IMR-90 (cell line): ENCODE results near the gene PTPN21. TPM values are rescaled to one million over a fixed set of nuclear protein-coding genes. Genes with fewer than 3 reads are reported as not detected.

Experiments used
- ATAC-seq: fragments of 200-7000 bp; cut with Tn5 transposase; 2 replicates; pipeline ENCODE4 v1.9.1; 2020; ENCODE audit warnings: low read depth, mild to moderate bottlenecking, moderate library complexity
- BruUV-seq: library from RNA; stranded (reverse); fragments of 400-500 nt; replicated peaks from 2 replicates; lab custom pipeline; 2021; lab: Mats Ljungman, UMichigan
- CTCF ChIA-PET: fragments of 300-600 bp; formaldehyde crosslinking; extraction: SDS; loops from one replicate; lab custom pipeline; 2021; ENCODE audit warnings: antibody characterized with exemption; lab: Yijun Ruan, JAX
- POLR2A ChIA-PET: fragments of 300-600 bp; sonication (Branson Sonifier 250); formaldehyde crosslinking; loops from one replicate; lab custom pipeline; 2022; ENCODE audit warnings: antibody characterized with exemption; ENCODE audit not compliant: unreplicated experiment; lab: Charles Lee
- DNase-seq: peaks from one replicate; pipeline ENCODE4 v3.0.0; 2013
- H2AFZ ChIP-seq: replicated peaks from 2 replicates; pipeline ENCODE3; 2013; ENCODE audit warnings: low read length, mild to moderate bottlenecking; ENCODE audit not compliant: poor library complexity
- H2AK5ac ChIP-seq: 2 replicates; pipeline ENCODE4 v1.6.1; 2013; ENCODE audit warnings: low read depth, low read length, inconsistent platforms
- H2AK9ac ChIP-seq: replicated peaks from 2 replicates; pipeline ENCODE3; 2013; ENCODE audit warnings: mild to moderate bottlenecking, low read depth, low read length, moderate library complexity; ENCODE audit not compliant: poor library complexity
- H2BK120ac ChIP-seq: 2 replicates; pipeline ENCODE4 v1.6.1; 2013; ENCODE audit warnings: low read depth, low read length, inconsistent platforms
- H2BK15ac ChIP-seq: 3 replicates; pipeline ENCODE4 v1.6.1; 2013; ENCODE audit warnings: low read depth, low read length, inconsistent platforms
- H2BK20ac ChIP-seq: 2 replicates; pipeline ENCODE4 v1.6.1; 2013; ENCODE audit warnings: low read depth, mild to moderate bottlenecking, inconsistent platforms, low read length, moderate library complexity
- H2BK5ac ChIP-seq: 2 replicates; pipeline ENCODE4 v1.6.1; 2013; ENCODE audit warnings: mild to moderate bottlenecking, low read depth, low read length, inconsistent platforms; ENCODE audit not compliant: poor library complexity, severe bottlenecking
- H3K14ac ChIP-seq: replicated peaks from 2 replicates; pipeline ENCODE4 v1.6.1; 2013; ENCODE audit warnings: low read depth, low read length, inconsistent platforms
- H3K18ac ChIP-seq: 2 replicates; pipeline ENCODE4 v1.6.1; 2013; ENCODE audit warnings: low read depth, low read length, control low read depth
- H3K23ac ChIP-seq: 2 replicates; pipeline ENCODE4 v1.6.1; 2013; ENCODE audit warnings: low read depth, low read length, inconsistent platforms
- H3K27ac ChIP-seq: 2 replicates; pipeline ENCODE4 v1.5.1; 2013; ENCODE audit warnings: mild to moderate bottlenecking, control low read depth, low read length; ENCODE audit not compliant: insufficient read depth
- H3K27me3 ChIP-seq: 2 replicates; pipeline ENCODE4 v1.6.1; 2013; ENCODE audit warnings: low read length; ENCODE audit not compliant: control insufficient read depth, insufficient read depth
- H3K36me3 ChIP-seq: 2 replicates; pipeline ENCODE4 v1.6.1; 2013; ENCODE audit warnings: low read length, mixed read lengths; ENCODE audit not compliant: control insufficient read depth, insufficient read depth
- H3K4ac ChIP-seq: 2 replicates; pipeline ENCODE4 v1.6.1; 2013; ENCODE audit warnings: low read depth, low read length, inconsistent platforms
- H3K4me1 ChIP-seq: 2 replicates; pipeline ENCODE4 v1.6.1; 2013; ENCODE audit warnings: low read length, mixed read lengths; ENCODE audit not compliant: control insufficient read depth, insufficient read depth
- H3K4me2 ChIP-seq: 2 replicates; pipeline ENCODE4 v1.6.1; 2013; ENCODE audit warnings: low read depth, mild to moderate bottlenecking, control low read depth, low read length, moderate library complexity
- H3K4me3 ChIP-seq: 2 replicates; pipeline ENCODE4 v1.5.1; 2013; ENCODE audit warnings: low read depth, mild to moderate bottlenecking, control low read depth, low read length, moderate library complexity; ENCODE audit not compliant: insufficient read depth
- H3K56ac ChIP-seq: 2 replicates; pipeline ENCODE4 v1.6.1; 2013; ENCODE audit warnings: low read length, inconsistent platforms; ENCODE audit not compliant: insufficient read depth; ENCODE audit errors: extremely low read depth
- H3K79me1 ChIP-seq, 2 experiments: 2 replicates each; pipeline ENCODE4 v1.6.1; 2013; ENCODE audit warnings: low read length in 2 of 2, inconsistent platforms in 1 of 2, low read depth in 1 of 2
- H3K9ac ChIP-seq: 2 replicates; pipeline ENCODE4 v1.6.1; 2013; ENCODE audit warnings: low read depth, low read length, control low read depth
- H3K9me1 ChIP-seq: 2 replicates; pipeline ENCODE4 v1.6.1; 2013; ENCODE audit warnings: low read length, inconsistent platforms; ENCODE audit not compliant: insufficient read depth
- H3K9me3 ChIP-seq: 2 replicates; pipeline ENCODE4 v1.6.1; 2013; ENCODE audit warnings: low read length; ENCODE audit not compliant: control insufficient read depth, insufficient read depth
- H4K20me1 ChIP-seq: 2 replicates; pipeline ENCODE4 v1.6.1; 2013; ENCODE audit warnings: low read length, inconsistent platforms; ENCODE audit not compliant: insufficient read depth
- H4K5ac ChIP-seq: 2 replicates; pipeline ENCODE4 v1.6.1; 2013; ENCODE audit warnings: mild to moderate bottlenecking, low read depth, low read length, control low read depth
- H4K8ac ChIP-seq, 2 experiments: 2 replicates each; pipeline ENCODE4 v1.6.1; 2013; ENCODE audit warnings: low read depth in 2 of 2, low read length in 2 of 2, control low read depth in 1 of 2, inconsistent platforms in 1 of 2
- H4K91ac ChIP-seq: 2 replicates; pipeline ENCODE4 v1.6.1; 2013; ENCODE audit warnings: low read depth, low read length, inconsistent platforms; ENCODE audit not compliant: insufficient read depth
- BHLHE40 ChIP-seq: fragments of 150-350 bp; IDR thresholded peaks from 2 replicates; pipeline ENCODE4 v1.6.1; 2016; ENCODE audit warnings: mild to moderate bottlenecking, low read depth, low read length
- CEBPB ChIP-seq: IDR thresholded peaks from 2 replicates; pipeline ENCODE4 v1.6.1; 2012; ENCODE audit warnings: low read depth, low read length, improper control_type of control experiment
- CHD1 ChIP-seq: IDR thresholded peaks from 2 replicates; pipeline ENCODE4 v1.6.1; 2012; ENCODE audit warnings: low read depth, low read length, improper control_type of control experiment
- FOS ChIP-seq: fragments of 150-350 bp; IDR thresholded peaks from 2 replicates; pipeline ENCODE4 v1.6.1; 2016; ENCODE audit warnings: low read depth, low read length
- MAFK ChIP-seq: IDR thresholded peaks from 2 replicates; pipeline ENCODE4 v1.6.1; 2012; ENCODE audit warnings: low read depth, low read length, improper control_type of control experiment
- MXI1 ChIP-seq: IDR thresholded peaks from 2 replicates; pipeline ENCODE4 v1.6.1; 2012; ENCODE audit warnings: low read depth, mild to moderate bottlenecking, low read length, moderate library complexity, borderline replicate concordance
- POLR2A ChIP-seq: IDR thresholded peaks from 2 replicates; pipeline ENCODE4 v1.6.1; 2012; ENCODE audit warnings: mild to moderate bottlenecking, low read depth, low read length
- RCOR1 ChIP-seq: IDR thresholded peaks from 2 replicates; pipeline ENCODE4 v1.6.1; 2012; ENCODE audit warnings: mild to moderate bottlenecking, low read length, improper control_type of control experiment; ENCODE audit not compliant: insufficient replicate concordance
- RFX5 ChIP-seq: IDR thresholded peaks from 2 replicates; pipeline ENCODE4 v1.8.0; 2012; ENCODE audit warnings: low read depth, mild to moderate bottlenecking, low read length, moderate library complexity
- SMC3 ChIP-seq: fragments of 150-350 bp; IDR thresholded peaks from 2 replicates; pipeline ENCODE4 v1.6.1; 2016; ENCODE audit warnings: low read depth, mild to moderate bottlenecking, antibody characterized with exemption, low read length, moderate library complexity
- WGBS, 2 experiments: methylation state at CpG; one replicate each; pipeline versions ENCODE4 v1.1.5 to v1.1.7; 2013; ENCODE audit warnings: missing lambda C conversion rate in 2 of 2; ENCODE audit not compliant: insufficient read length in 1 of 2; ENCODE audit errors: extremely low coverage in 2 of 2; 5-methylcytosine and 5-hydroxymethylcytosine counted together
- dilution Hi-C: fragments of 300-500 bp; cut with HindIII; formaldehyde crosslinking; loops from one replicate; pipeline ENCODE4 v1.14.3; 2018; ENCODE audit warnings: low sequenced_read_pairs; ENCODE audit not compliant: unreplicated experiment
- in situ Hi-C: fragments of 300-500 bp; cut with MboI; formaldehyde crosslinking; loops from 3 replicates; pipeline ENCODE4 v1.14.3; 2019; ENCODE audit warnings: low sequenced_read_pairs, inconsistent platforms, mixed read lengths
- intact Hi-C: fragments of 100-400 bp; cut with micrococcal nuclease; formaldehyde crosslinking; loops from 2 replicates; pipeline ENCODE4 v1.10.0; 2022
- polyA plus RNA-seq, 3 experiments: library from polyadenylated mRNA; depleted of rRNA; stranded (reverse); fragments of >200 nt; gene quantifications; 2 replicates each; pipeline ENCODE4 v1.2.3, GENCODE V29; 2012; ENCODE audit warnings: low replicate concordance in 1 of 3
- total RNA-seq: library from RNA; depleted of rRNA; stranded (reverse); fragments of >200 nt; gene quantifications from 2 replicates; pipeline ENCODE4 v1.2.3, GENCODE V29; 2012
- TF ChIP-seq, protein P1 (sequence below): fragments of 150-350 bp; IDR thresholded peaks from 2 replicates; pipeline ENCODE4 v1.6.1; 2017; ENCODE audit warnings: mild to moderate bottlenecking, antibody characterized with exemption, low read length, low read depth
- TF ChIP-seq, protein P2 (sequence below): fragments of 150-350 bp; IDR thresholded peaks from 2 replicates; pipeline ENCODE4 v1.6.1; 2016; ENCODE audit warnings: low read depth, mild to moderate bottlenecking, low read length, moderate library complexity, borderline replicate concordance

The PTPN21 gene
- total and polyA plus RNA-seq, 2 of the 4 experiments (the other 2 are of a cell fraction), result 10.4 to 10.7 TPM

DNA sequence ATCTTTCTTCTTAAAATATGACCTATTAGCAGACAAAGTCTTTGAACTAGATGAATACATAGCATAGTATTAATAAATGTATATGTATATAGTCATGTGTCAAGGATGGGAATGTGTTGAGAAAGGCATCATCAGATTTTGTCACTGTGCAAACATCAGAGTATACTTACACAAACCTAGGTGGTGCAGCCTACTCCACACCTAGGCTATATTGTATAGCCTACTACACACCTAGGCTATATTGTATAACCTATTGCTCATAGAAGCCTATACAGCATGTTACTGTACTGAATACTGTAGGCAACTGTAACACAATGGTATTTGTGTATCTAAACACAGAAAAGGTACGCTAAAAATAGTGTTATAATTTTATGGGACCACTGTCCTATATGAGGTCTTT is 47.6 kb downstream of the PTPN21 start:
- H3K36me3 ChIP-seq, result peaks cover 23% of the 10 kb centered on the region
- no peak overlapping the region for H3K4ac ChIP-seq
- H3K9ac ChIP-seq, result no peak overlapping the region
- POLR2A ChIA-PET, result no interaction called here
- no peak overlapping the region for H2BK20ac ChIP-seq
- no peak overlapping the region for H2BK15ac ChIP-seq
- peaks cover 2% of the 10 kb centered on the region; the same call in 1 of the 2 replicates for H3K4me1 ChIP-seq
- H3K18ac ChIP-seq, result no peak overlapping the region
- WGBS, 2 experiments, result no CpG with 5 or more reads among the region's 1 CpG
- no peaks in the 10 kb centered on the region for H3K27me3 ChIP-seq
- TF ChIP-seq CEBPB (no peak), RCOR1 (no peak), MAFK (no peak), CHD1 (no peak), SMC3 (no peak), FOS (no peak), RFX5 (no peak), BHLHE40 (no peak), POLR2A (no peak), MXI1 (no peak)
- TF ChIP-seq, protein P1, sequence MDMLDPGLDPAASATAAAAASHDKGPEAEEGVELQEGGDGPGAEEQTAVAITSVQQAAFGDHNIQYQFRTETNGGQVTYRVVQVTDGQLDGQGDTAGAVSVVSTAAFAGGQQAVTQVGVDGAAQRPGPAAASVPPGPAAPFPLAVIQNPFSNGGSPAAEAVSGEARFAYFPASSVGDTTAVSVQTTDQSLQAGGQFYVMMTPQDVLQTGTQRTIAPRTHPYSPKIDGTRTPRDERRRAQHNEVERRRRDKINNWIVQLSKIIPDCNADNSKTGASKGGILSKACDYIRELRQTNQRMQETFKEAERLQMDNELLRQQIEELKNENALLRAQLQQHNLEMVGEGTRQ, result no peak
- TF ChIP-seq, protein P2, sequence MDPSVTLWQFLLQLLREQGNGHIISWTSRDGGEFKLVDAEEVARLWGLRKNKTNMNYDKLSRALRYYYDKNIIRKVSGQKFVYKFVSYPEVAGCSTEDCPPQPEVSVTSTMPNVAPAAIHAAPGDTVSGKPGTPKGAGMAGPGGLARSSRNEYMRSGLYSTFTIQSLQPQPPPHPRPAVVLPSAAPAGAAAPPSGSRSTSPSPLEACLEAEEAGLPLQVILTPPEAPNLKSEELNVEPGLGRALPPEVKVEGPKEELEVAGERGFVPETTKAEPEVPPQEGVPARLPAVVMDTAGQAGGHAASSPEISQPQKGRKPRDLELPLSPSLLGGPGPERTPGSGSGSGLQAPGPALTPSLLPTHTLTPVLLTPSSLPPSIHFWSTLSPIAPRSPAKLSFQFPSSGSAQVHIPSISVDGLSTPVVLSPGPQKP, result no peak
- H2BK5ac ChIP-seq, result no peak overlapping the region
- no peak overlapping the region for H4K91ac ChIP-seq
- no peak overlapping the region for H3K14ac ChIP-seq
- no peak overlapping the region for H3K56ac ChIP-seq
- in situ Hi-C loops, result no loop called here
- H3K23ac ChIP-seq, result no peak overlapping the region
- no peak overlapping the region for H3K4me3 ChIP-seq
- no peak overlapping the region for H3K4me2 ChIP-seq
- no peak overlapping the region for H2AK5ac ChIP-seq
- H4K8ac ChIP-seq, result no peak overlapping the region
- no peak overlapping the region for H2AFZ ChIP-seq
- DNase-seq (no peak), ATAC-seq (no peak)
- intact Hi-C loops, result no loop called here
- peaks cover 3% of the 10 kb centered on the region for H3K9me1 ChIP-seq
- CTCF ChIA-PET, result no interaction called here
- no peaks in the 10 kb centered on the region for H3K9me3 ChIP-seq
- no peak overlapping the region for H4K5ac ChIP-seq
- H3K79me1 ChIP-seq, result peaks cover 19 to 21% of the 10 kb centered on the region in 2 experiments; a peak in 3 of 4 replicates
- no TSS peak for BruUV-seq
- H3K27ac ChIP-seq, result no peak overlapping the region
- 0 out of 2 replicates have a peak, but pooled peaks cover 2% of the 10 kb centered on the region for H4K20me1 ChIP-seq
- dilution Hi-C loops, result no loop called here
- H2AK9ac ChIP-seq, result no peak overlapping the region
- no peak overlapping the region for H2BK120ac ChIP-seq
